ENCODE measurements around the gene KAT8.
"Not testable (repeated sequence)": the region's sequence is repeated elsewhere in the genome, so short reads cannot be mapped to it uniquely, and the experiment has no call there.

The KAT8 gene

DNA sequence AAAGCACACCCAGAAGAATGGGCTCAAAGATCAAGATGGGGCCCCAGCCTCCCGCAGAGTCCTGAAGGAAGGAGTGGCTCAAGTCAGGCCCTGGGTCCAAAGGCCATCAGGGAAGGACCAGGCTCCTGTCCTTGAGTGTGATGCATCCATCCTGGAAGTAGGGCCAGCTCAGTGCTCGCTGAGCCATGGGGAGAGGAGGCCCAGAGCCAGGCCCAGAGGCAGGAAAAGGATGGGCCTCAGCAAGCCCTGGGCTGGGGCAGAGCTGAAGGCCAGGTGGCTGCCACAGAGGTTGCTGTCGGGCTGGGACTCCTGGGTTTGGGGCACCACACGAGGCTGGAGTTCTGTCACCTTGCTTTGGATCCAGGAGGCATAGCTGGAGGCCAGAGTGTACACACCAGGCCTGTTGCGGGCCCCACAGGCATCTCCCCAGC lies 14.4 kb downstream of the KAT8 start:
- DNase-seq (ENCODE audit: low spot score), result no peak

DNA sequence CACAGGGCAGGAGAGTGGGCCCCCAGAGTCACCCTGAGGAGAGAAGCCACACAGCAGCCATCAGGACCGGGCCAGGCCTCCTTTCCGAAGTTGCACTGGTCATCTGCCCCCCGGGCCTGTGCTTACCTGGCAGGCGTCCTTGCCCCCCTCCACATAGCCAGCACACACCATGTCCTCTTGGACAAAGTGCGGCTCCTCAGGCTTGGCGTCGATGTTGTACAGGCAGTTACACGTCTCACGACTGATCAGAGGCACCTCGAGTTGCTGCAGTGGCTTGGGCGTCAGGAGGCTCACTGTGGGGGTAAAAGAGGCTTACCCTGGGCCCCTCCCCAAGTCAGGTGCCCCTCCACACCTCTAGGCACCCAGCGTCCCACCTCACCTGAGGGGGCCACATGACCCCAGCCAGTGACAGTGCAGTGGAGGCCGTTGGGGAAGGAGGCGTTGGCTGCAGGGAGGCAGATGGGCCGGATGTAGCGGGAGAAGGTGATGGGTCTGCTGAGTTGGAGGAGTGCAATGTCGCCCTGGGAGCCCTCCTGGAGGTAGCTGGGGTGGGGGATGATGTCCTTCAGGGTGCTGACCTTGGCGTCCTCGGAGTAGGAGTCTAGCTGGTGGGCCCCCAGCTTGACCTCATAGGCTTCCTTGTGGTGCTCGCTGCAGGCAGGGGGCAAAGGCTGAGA lies 15.0 kb downstream of the KAT8 start:
- no peak for DNase-seq (ENCODE audit: low spot score)

DNA sequence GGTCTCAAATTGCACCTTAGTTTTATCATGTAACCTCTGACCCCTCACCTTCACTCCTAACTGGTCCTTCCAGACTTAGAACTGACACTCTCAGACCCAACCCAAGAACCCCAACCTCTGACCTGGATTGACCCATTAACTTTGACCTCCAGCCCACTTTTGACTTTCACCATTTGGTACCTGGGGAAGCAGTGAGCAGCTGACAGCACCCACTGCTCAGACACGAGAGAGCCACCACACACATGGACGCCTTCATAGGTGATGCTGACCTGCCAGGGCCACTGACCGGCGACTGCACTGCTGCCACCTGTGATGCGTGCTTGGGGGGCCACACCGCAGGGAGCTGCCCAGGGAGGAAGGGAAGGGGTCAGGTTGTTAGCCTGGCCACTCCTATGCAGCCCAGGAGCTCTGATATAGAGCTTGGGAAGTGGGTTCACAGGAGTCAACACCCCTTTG lies 15.6 kb downstream of the KAT8 start:
- DNase-seq (ENCODE audit: low spot score), result no peak

DNA sequence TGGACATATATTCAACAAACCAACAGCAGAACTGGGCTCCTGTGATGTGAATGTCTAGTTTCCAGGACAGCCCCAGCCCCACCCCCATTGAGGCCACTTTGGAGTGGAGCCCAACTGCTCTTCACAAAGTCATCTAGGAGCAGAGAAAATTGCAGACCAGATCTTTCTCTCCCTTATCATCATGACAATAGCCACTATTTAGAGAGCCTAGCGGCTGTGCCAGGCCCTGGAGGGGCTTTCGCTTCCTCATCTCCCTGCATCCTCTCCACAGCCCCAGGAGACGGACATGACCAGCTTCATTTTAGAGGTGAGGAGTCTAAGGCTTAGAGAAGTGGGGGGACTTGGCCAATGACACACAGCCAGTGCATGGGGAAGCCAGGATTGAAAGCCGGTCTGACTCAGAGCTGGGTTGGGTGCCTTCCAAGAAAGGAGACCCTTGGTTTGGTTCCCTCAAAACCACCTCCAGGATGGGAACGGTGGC lies 16.7 kb downstream of the KAT8 start:
- DNase-seq (ENCODE audit: low spot score), result no peak

DNA sequence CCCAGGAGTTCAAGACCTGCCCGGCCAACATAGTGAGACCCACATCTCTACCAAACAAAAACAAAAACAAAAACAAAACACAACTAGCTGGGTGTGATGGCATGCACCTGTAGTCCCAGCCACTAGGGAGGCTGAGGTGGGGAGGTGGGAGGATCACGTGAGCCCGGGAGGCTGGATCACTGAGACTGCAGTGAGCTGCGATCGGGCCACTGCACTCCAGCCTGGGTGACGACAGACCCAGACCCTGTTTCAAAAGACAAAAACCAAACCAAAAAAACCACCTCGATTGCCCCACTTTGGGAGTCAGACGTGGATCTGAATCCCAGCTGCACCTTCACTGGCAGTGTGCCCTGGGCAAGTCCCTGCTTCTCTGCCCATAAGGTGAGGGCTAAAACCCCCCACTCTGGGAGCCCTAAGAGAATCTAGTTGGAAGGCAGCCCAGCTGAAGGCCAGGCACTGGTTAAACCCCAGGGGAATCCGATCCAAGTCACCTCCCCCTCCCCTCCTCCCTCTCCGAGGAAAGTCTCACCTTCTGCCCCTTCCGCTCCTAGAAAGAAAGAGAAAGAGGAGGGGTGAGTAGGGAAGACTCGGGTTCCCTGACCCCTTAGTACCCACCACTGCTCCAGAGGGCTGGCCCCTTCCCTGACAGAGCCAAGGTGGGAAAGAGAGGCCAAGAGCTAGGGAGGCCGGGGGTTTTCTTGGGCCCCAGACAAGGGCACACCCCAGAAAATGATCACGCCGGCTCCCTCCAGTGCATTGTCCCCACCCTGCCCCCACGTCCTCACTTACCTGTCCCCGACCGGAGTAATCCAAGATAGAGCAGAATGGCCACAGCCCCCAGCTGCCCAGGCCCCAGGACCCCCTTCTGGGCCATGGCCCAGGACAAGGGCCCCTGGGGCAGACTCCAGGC lies 17.4 kb downstream of the KAT8 start:
- no peak for DNase-seq (ENCODE audit: low spot score)

DNA sequence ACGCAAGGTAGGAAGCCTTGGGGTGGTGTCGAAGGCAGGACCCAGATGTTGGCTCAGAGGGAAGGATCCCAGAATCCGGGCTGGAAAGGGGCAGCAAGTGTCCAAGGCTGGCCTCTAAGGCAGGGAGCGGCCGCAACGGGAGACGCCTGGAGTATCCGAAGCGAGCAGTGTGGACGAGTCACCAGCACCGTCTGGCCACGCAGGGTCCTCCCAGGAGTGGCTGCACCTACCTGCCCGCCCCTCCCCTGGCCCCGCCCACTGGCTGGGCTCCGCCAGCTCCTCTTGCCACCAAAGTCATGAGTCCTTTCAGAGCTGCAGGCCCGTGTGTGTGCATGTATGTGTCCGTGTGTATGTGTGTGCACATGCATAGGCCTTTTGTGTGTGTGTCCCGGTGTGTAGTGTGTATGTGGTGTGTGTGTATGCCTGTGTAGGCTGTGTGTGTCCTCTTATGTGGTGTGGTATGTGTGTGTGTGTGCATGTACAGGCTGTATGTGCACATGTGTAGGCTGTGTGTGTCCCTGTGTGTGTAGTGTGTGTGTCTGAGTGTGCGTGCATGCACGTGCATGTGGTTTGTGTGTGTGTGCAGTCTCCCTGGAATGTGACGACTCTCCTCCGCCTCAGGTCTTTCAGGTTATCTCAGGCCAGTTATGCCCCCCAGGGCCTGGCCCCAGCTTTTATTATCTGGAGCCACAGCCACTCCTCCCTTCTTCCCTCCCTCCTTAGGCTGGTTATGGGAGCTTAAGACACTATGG lies 18.2 kb downstream of the KAT8 start, which contains the start of gene PRSS8:
PRSS8 (minus strand) TSS at position 193 of the 752 bp plus-strand sequence. CDS start 229 bp downstream, outside the sequence.
- DNase-seq (ENCODE audit: low spot score), result no peak

DNA sequence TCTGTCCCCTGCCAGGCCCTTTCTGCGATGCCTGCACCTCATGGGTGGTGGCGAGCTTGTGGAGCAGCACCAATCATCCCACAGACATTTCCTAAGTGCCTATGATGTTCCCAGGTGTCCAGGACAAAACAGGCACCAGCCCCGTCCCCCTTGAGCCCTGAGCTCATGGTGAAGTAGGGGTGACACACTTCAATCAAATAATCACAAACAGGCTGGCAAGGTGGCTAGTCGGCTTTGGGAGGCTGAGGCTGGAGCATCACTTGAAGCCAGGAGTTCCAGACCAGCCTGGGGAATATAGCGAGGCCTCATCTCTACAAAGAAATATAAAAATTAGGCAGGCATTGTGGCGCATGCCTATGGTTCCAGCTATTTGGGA lies 18.8 kb downstream of the KAT8 start:
- no peak for DNase-seq (ENCODE audit: low spot score)

DNA sequence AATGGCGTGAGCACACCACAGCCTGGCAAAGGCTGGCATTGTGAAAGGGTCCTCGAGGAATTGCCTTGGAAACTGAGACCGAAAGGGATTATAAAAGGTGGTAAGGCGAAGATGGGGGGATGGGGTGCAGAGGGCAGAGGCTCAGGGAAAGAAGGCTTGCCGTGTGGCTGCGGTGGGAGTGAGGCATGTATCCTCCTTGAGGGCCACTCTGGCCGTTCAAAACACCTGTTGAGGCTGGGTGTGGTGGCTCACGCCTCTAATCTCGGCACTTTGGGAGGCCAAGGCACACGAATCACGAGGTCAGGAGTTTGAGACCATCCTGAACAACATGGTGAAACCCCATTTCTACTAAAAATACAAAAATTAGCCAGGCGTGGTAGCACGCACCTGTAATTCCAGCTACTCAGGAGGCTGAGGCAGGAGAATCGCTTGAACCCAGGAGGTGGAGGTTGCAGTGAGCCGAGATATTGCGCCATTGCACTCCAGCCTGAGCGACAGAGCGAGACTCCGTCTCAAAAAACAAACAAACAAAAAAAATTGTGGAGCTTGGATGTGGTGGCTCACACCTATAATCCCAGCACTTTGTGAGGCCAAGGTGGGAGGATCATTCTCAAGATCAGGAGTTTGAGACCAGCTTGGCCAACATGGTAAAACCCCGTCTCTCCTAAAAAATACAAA lies 19.5 kb downstream of the KAT8 start:
- DNase-seq (ENCODE audit: low spot score), result not testable (repeated sequence)

DNA sequence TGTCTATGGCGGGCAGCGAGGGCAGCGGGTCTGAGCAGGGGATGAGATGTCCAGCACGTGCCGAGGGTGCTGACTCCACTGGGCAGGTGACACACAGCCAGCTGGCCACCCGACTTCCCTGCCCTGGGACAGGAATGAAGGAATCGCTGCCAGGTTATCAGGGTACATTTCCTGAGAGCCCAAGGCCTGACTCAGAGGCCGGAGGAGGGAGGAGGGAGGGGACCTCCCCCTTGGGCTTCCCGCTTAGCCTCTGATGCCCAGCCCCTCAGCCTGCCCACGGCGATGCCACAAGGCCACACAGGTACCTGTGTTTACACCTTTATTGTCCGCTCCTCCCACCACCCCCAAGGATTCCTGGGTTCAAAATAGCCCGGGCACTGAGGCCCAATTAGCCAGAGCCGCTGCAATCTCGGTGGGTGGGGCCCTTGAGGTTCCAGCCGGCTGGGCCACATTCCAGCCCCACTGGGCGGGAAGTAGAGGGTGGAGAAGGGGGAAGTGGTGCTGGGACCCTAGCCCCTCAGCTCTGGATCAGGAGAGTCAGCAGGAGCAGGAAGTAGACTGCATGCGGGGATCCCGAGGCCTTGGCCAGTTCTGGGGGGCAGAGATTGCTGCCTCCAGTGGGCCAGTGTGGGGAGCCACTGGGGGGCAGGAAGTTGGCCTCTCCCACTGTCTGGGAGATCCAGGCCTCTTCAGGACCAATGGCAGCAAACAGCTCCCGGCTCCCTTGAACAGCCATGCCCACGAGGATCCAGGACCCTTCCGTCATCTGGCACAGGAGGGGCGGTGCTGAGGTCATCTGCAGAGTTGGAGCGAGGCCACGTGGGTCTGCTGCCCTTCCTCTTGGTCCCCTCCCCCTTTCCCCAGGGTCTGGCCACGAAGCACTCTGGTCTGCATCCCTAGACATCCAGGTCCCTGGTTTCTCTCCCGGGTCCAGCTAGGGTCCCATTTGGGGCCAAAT lies 21.4 kb downstream of the KAT8 start:
- DNase-seq (ENCODE audit: low spot score), result no peak

DNA sequence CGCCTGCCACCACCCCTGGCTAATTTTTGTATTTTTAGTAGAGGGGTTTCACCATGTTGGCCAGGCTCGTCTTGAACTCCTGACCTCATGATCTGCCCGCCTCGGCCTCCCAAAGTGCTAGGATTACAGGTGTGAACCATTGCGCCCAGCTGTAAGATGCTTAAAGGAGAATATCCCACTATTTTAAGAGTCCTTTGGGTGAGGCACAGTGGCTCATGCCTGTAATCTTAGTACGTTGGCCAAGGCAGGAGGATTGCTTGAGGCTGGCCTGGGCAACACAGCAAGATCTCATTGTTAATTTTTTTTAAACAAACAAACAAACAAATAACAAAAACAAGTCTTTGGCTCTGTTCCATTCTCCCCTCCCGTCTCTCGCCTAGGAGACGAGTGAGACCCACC lies 23.6 kb downstream of the KAT8 start:
- not testable (repeated sequence) for DNase-seq (ENCODE audit: low spot score)

DNA sequence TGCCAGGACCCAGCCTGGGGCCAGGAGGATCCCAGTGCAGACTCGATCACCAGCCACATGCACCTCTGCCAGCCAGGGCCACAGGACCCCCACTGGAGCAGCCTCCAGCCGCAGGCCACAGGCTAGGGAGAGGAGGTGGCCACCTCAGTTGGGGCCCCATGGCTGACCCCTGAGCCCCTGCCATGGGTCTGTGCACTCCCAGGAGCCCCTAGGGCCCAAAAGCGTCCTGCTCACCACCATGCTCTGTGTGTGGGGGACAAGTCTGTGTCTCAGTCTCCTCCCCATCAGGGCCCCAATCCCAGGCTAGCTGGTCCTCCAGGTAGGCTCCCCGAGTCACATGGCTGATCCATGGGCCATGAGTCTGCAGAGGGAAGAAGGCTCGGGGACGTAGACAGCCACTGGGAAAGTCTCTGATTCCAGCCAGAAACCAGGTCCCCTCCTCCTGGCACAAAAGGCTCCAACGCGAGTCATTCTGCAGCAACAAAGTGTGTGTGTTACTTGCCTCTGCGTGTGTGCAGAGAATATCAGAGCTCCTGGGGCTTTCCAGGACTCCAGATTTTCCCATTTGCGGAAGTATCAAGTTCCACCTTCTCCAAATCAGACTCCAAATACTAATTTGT lies 24.1 kb downstream of the KAT8 start:
- DNase-seq (ENCODE audit: low spot score), result no peak

DNA sequence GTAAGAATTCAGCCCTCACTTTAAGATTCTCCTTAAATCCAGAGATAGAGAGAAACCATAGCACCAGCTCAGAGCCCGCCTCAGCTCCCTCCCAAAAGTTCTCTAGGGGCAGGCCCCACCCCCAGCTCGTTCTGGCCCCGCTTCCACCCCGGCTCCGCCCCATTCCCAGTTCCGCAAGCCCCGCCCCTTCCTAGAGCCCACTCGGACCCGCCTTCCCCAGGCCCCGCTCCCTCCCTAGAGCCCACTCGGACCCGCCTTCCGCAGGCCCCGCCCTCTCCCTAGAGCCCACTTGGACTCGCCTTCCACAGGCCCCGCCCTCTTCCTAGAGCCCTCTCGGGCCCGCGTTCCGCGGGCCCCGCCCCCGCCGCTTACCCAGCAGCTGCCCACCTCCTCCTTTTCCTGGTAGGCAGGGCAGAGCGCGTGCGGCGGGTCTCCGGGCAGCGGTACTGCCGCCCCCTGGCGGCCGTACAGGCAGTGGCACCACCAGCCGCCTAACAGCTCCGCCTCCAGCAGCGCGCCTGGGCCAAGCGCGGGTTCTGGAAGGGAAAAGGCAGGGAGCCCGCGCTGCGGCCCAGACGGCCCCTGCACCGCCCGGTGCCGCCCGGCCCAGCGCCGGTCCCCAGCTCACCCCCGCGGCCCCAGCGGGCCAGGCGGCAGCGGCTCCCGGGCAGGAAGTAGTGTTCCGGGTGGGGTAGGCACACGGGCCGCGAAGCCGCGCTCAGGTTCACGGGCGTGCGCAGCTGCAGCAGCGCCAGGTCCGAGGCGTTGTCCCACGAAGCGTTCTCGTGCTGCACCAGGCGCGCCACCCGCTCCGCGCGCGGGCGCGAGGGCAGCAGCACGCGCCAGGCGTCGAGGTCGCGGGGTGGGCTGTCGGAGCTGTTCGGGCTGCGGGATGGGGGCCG lies 24.9 kb downstream of the KAT8 start:
- peak; percentile 99 for DNase-seq (ENCODE audit: low spot score)

DNA sequence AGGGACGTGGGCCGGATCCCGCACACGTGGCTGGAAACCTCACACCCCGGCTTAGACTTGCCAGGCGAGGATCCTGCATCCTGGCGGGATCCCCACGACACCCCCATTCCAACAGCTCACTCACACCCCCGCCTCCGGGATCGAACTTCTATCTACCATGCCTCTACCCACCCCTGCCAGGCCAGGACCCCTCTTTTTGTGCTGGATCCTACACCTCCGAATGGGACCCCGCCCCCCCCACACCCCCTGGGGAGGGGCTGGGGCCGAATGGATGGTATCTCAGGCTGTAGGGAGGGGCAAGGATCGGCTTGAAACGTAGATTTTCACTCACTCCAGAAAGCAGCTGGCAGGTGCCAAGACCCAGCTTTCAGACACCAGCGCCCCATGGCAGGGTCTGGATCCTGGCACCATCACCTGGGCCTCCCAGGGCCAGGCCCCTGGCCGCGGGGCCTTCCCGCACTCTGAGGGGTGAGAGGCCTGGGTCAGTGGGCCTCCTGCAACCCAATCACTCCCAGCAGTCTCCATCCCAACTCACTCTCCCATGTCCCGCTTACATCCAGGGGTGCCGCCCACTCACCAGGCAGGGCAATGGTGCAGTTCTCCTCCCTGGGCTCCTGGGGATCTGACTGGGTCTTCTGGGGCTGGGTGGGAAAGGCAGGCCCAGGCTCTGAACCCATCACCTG lies 25.7 kb downstream of the KAT8 start:
- no peak for DNase-seq (ENCODE audit: low spot score)

DNA sequence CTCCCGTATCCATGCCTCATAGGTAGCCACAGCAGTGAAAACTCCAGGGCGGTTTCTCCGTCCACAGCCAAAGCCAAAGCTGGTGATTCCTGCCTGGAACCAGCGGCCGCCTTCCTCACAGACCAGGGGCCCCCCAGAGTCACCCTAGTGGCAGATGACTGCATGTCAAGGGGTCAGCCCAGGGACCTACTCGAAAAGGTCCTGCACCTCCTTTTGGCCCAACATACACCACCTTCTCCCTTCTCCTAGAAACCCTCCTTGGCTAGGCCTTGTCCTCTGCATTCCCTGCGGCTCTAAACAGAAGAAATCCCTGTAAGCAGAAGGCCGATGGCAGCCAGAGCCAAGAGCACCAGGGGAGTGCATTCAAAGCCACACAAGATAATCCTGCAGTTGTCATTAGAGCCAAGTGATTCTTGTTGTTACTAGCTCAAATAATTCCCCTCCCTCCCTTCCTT lies 26.3 kb downstream of the KAT8 start:
- no peak for DNase-seq (ENCODE audit: low spot score)

DNA sequence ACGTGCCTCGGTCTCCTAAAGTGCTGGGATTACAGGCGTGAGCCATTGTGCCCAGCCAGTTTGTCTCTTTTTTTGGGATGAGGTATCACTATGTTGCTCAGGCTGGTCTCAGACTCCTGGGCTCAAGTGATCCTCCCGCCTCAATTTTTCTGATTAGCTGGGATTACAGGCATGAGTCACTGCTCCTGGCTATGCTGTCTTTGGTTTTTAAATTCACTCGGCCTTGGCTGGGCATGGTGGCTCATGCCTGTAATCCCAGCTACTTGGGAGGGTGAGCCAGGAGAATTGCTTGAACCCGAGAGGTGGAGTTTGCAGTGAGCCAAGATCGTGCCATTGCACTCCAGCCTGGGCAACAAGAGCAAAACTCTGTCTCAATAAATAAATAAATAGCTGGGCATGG lies 27.0 kb downstream of the KAT8 start:
- not testable (repeated sequence) for DNase-seq (ENCODE audit: low spot score)

DNA sequence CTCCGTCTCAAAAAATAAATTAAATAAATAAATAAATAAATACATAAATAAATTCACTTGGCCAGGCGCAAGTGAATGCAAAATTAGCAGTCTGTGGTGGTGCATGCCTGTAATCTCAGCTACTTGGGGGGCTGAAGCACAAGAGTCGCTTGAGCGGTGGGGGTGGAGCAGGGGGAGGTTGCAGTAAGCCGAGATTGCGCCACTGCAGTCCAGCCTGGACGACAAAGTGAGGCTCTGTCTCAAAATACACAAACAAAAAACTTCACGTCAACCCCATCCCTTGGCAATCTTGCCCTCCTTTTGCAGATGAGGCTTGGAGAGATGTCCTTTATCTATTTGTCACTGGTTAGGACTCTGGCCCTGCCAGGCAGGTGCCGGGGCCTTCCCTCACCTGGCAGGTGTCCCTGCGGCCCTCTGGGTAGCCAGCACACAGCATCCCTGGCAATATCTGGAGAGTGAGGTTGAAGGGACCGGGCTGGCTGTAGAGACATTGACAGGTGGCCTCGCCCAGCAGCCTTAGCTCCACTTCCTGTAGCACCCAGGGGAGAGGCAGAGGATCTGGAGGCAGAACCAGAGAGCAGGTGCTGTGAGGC lies 28.0 kb downstream of the KAT8 start:
- DNase-seq (ENCODE audit: low spot score), result no peak

DNA sequence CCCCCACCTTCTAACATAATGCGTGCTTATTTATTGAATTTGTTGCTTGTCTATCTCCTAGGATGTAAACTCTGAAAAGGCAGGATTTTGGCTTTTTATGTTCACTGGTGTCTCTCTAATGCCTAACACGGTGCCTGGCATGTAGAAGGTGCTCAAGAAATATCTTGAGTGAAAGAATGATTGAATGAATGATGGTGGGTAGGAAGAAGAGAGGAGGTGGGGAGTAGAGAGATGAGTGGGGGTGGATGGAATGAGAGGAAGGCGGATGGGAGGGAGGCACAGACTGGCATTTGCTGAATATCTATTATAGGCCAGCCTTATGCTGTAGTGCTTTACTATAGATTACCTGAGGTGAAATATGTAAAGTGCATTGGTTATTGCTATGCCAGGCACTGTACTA lies 30.1 kb downstream of the KAT8 start:
- no peak for DNase-seq (ENCODE audit: low spot score)

DNA sequence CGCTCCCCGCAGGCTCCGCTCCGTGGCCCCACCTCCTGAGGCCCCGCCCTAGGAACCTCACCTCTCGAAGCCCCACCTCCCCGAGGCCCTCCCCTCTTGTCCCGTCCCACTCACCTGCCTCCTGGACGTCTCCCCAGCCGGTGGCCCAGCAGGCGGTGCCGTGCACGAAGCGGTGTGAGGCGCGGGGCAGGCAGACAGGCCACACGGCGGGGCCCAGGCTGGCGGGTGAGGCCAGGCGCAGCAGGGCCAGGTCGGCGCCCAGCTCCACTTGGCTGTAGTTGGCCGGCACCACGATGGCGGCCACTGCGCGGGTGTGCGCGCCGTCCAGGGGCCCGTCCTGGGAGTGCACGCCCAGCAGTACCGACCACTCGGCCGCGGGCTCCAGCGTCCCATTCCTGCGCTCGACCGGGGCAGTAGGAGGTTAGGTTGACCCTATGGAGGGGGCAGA lies 30.8 kb downstream of the KAT8 start:
- no peak for DNase-seq (ENCODE audit: low spot score)
